H9 (cell line): ENCODE measurements around the gene SLC16A7. TPM values are rescaled to one million over a fixed set of nuclear protein-coding genes. Genes with fewer than 3 reads are reported as not detected.

Experiments used
- DNase-seq: peaks from one replicate; pipeline ENCODE4 v3.0.0-alpha.2; 2017
- H2AFZ ChIP-seq: one replicate; pipeline ENCODE4 v1.6.1; 2013; ENCODE audit warnings: mild to moderate bottlenecking, low read length, control low read depth, moderate library complexity
- H2AK5ac ChIP-seq: 2 replicates; pipeline ENCODE4 v1.6.1; 2013; ENCODE audit warnings: low read length, control low read depth, mixed read lengths; ENCODE audit not compliant: insufficient read length
- H2BK120ac ChIP-seq: one replicate; pipeline ENCODE4 v1.6.1; 2013; ENCODE audit warnings: low read depth, mild to moderate bottlenecking, low read length, control low read depth, inconsistent platforms; ENCODE audit not compliant: poor library complexity, severe bottlenecking
- H2BK12ac ChIP-seq: 2 replicates; pipeline ENCODE4 v1.6.1; 2013; ENCODE audit warnings: low read length, control low read depth, mixed read lengths, low read depth; ENCODE audit not compliant: insufficient read length
- H2BK15ac ChIP-seq: 2 replicates; pipeline ENCODE4 v1.6.1; 2013; ENCODE audit warnings: low read depth, low read length, control low read depth
- H2BK20ac ChIP-seq: one replicate; pipeline ENCODE4 v1.6.1; 2013; ENCODE audit warnings: low read depth, mild to moderate bottlenecking, low read length, control low read depth, inconsistent platforms; ENCODE audit not compliant: poor library complexity, severe bottlenecking
- H2BK5ac ChIP-seq: 2 replicates; pipeline ENCODE4 v1.6.1; 2013; ENCODE audit warnings: low read length, control low read depth, mixed read lengths; ENCODE audit not compliant: insufficient read length
- H3K14ac ChIP-seq: 2 replicates; pipeline ENCODE4 v1.6.1; 2013; ENCODE audit warnings: low read length, control low read depth; ENCODE audit not compliant: insufficient read depth
- H3K18ac ChIP-seq: 2 replicates; pipeline ENCODE4 v1.6.1; 2013; ENCODE audit warnings: low read depth, mild to moderate bottlenecking, mixed read lengths, low read length, control low read depth; ENCODE audit not compliant: insufficient read length
- H3K23ac ChIP-seq: 2 replicates; pipeline ENCODE4 v1.6.1; 2013; ENCODE audit warnings: low read length, control low read depth, mixed read lengths, low read depth; ENCODE audit not compliant: insufficient read length
- H3K23me2 ChIP-seq: 2 replicates; pipeline ENCODE4 v1.6.1; 2013; ENCODE audit warnings: low read depth, mild to moderate bottlenecking, mixed read lengths, low read length, control low read depth; ENCODE audit not compliant: insufficient read length, poor library complexity, severe bottlenecking
- H3K27ac ChIP-seq: 2 replicates; pipeline ENCODE4 v1.5.1; 2013; ENCODE audit warnings: low read length, control low read depth, mixed read lengths, low read depth; ENCODE audit not compliant: insufficient read length
- H3K27me3 ChIP-seq: 2 replicates; pipeline ENCODE4 v1.6.1; 2013; ENCODE audit warnings: low read length, control low read depth, inconsistent platforms; ENCODE audit not compliant: insufficient read depth
- H3K4ac ChIP-seq: 2 replicates; pipeline ENCODE4 v1.6.1; 2013; ENCODE audit warnings: low read depth, mild to moderate bottlenecking, control low read depth, inconsistent platforms, low read length, moderate library complexity
- H3K4me1 ChIP-seq: 2 replicates; pipeline ENCODE4 v1.6.1; 2013; ENCODE audit warnings: low read length, control low read depth, inconsistent platforms; ENCODE audit not compliant: insufficient read depth
- H3K4me2 ChIP-seq: 2 replicates; pipeline ENCODE4 v1.6.1; 2013; ENCODE audit warnings: low read length, control low read depth, mixed read lengths; ENCODE audit not compliant: insufficient read length, insufficient read depth
- H3K56ac ChIP-seq: 2 replicates; pipeline ENCODE4 v1.6.1; 2013; ENCODE audit warnings: low read depth, mild to moderate bottlenecking, mixed read lengths, low read length, control low read depth; ENCODE audit not compliant: insufficient read length
- H3K79me1 ChIP-seq: 2 replicates; pipeline ENCODE4 v1.6.1; 2013; ENCODE audit warnings: low read depth, mild to moderate bottlenecking, moderate library complexity, low read length, control low read depth, inconsistent platforms; ENCODE audit not compliant: insufficient read depth, poor library complexity, severe bottlenecking
- H3K79me2 ChIP-seq: 2 replicates; pipeline ENCODE4 v1.6.1; 2013; ENCODE audit warnings: low read length, control low read depth, inconsistent platforms; ENCODE audit not compliant: insufficient read depth
- H3K9ac ChIP-seq: 2 replicates; pipeline ENCODE4 v1.6.1; 2013; ENCODE audit warnings: low read length, control low read depth, mixed read lengths; ENCODE audit not compliant: insufficient read length; ENCODE audit errors: extremely low read depth
- H3K9me3 ChIP-seq: one replicate; pipeline ENCODE4 v1.6.1; 2013; ENCODE audit warnings: low read depth, low read length, inconsistent platforms; ENCODE audit not compliant: control insufficient read depth
- H3T11ph ChIP-seq: one replicate; pipeline ENCODE4 v1.6.1; 2013; ENCODE audit warnings: mild to moderate bottlenecking, low read length, control low read depth, inconsistent platforms
- H4K20me1 ChIP-seq: one replicate; pipeline ENCODE4 v1.6.1; 2013; ENCODE audit not compliant: control insufficient read depth, insufficient read length, insufficient read depth
- H4K5ac ChIP-seq: 2 replicates; pipeline ENCODE4 v1.6.1; 2013; ENCODE audit warnings: low read depth, mild to moderate bottlenecking, mixed read lengths, low read length, control low read depth; ENCODE audit not compliant: insufficient read length
- H4K8ac ChIP-seq: replicated peaks from 2 replicates; pipeline ENCODE4 v1.6.1; 2013; ENCODE audit warnings: low read length, control low read depth, mixed read lengths, low read depth; ENCODE audit not compliant: insufficient read length
- H4K91ac ChIP-seq: 2 replicates; pipeline ENCODE4 v1.6.1; 2013; ENCODE audit warnings: low read depth, mild to moderate bottlenecking, moderate library complexity, mixed read lengths, low read length, control low read depth; ENCODE audit not compliant: insufficient read length
- H3K27ac Mint-ChIP-seq, 3 experiments: 2 replicates in 2 of 3; 3 replicates in 1 of 3; pipeline ENCODE4 v1.8.0; 2020 to 2021; ENCODE audit warnings: mixed read lengths in 3 of 3, mild to moderate bottlenecking in 1 of 3, moderate library complexity in 1 of 3
- H3K27me3 Mint-ChIP-seq: 2 replicates; pipeline ENCODE4 v1.8.0; 2021; ENCODE audit warnings: low read depth, mild to moderate bottlenecking, moderate library complexity, mixed read lengths
- H3K36me3 Mint-ChIP-seq, 3 experiments: 2 replicates in 2 of 3; 3 replicates in 1 of 3; pipeline ENCODE4 v1.8.0; 2020 to 2021; ENCODE audit warnings: low read depth in 3 of 3, mixed read lengths in 3 of 3; ENCODE audit not compliant: insufficient read depth in 1 of 3
- H3K4me1 Mint-ChIP-seq, 2 experiments: 2 replicates each; pipeline ENCODE4 v1.8.0; 2020; ENCODE audit warnings: mixed read lengths in 2 of 2
- H3K4me3 Mint-ChIP-seq, 2 experiments: 2 replicates in 1 of 2; 3 replicates in 1 of 2; pipeline ENCODE4 v1.8.0; 2020 to 2021; ENCODE audit warnings: mild to moderate bottlenecking in 2 of 2, mixed read lengths in 2 of 2, moderate library complexity in 1 of 2
- H3K9me3 Mint-ChIP-seq, 2 experiments: 2 replicates in 1 of 2; 3 replicates in 1 of 2; pipeline ENCODE4 v1.8.0; 2020; ENCODE audit warnings: mild to moderate bottlenecking in 2 of 2, mixed read lengths in 2 of 2, moderate library complexity in 1 of 2
- WGBS: extraction: QIAGEN DNeasy Blood & Tissue Kit; methylation state at CpG from one replicate; pipeline ENCODE4 v1.1.7; 2013; ENCODE audit warnings: missing lambda C conversion rate, low lambda C conversion rate, mixed read lengths; ENCODE audit not compliant: insufficient read length; ENCODE audit errors: extremely low coverage; 5-methylcytosine and 5-hydroxymethylcytosine counted together
- total RNA-seq: library from RNA; stranded (reverse); gene quantifications from 2 replicates; pipeline ENCODE4 v1.2.1, GENCODE V29; 2021
- TF ChIP-seq, protein P1 (sequence below): fragments of 200-600 bp; sonication (generic); conservative IDR thresholded peaks from 3 replicates; pipeline ENCODE4 v1.8.0; 2021; ENCODE audit warnings: antibody characterized with exemption, mild to moderate bottlenecking

The SLC16A7 gene
- total RNA-seq, 1 experiment from 2014 or later, result 2.2 TPM

DNA sequence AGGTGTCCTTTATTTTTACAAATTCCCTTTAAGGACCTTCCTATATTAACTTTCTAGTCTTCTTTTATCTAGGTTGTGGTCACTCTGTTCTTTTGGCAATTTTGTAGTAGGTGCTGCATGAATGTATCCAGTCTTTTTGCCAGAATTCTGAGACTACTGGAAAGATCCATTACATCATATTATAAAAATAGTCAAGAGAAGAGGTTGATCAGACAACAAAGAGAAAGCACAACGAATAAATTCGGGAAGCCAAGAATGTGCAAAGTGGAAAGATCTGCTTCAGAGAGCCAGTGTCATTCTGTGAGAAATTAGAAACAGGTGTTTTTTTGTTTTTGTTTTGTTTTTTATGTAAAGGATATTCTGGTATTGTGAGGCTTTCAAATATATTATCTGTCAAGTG, 15.8 kb upstream of the SLC16A7 start:
- Mint-ChIP-seq H3K27ac (no peak overlapping the region), H3K36me3 (no peaks in the 10 kb centered on the region), H3K9me3 (no peaks in the 10 kb centered on the region), H3K27me3 (no peaks in the 10 kb centered on the region), H3K4me3 (no peak overlapping the region), H3K4me1 (no peaks in the 10 kb centered on the region)
- Histone ChIP-seq H3K14ac (no peak overlapping the region), H3K4ac (no peak overlapping the region), H3K56ac (no peak overlapping the region), H3K23me2 (no peaks in the 10 kb centered on the region), H4K20me1 (no peaks in the 10 kb centered on the region), H4K8ac (no peak overlapping the region), H3K4me2 (no peak overlapping the region), H3K79me2 (no peaks in the 10 kb centered on the region), H3K9ac (no peak overlapping the region), H2BK15ac (no peak overlapping the region), H3K79me1 (no peaks in the 10 kb centered on the region), H4K91ac (no peak overlapping the region), H3K27ac (no peak overlapping the region), H2AFZ (no peak overlapping the region), H3T11ph (no peak overlapping the region), H2BK5ac (no peak overlapping the region), H3K9me3 (no peaks in the 10 kb centered on the region), H3K18ac (no peak overlapping the region), H2BK120ac (no peak overlapping the region), H2BK12ac (no peak overlapping the region), H3K4me1 (no peaks in the 10 kb centered on the region), H3K23ac (no peak overlapping the region), H4K5ac (no peak overlapping the region), H3K27me3 (no peaks in the 10 kb centered on the region), H2AK5ac (no peak overlapping the region), H2BK20ac (no peak overlapping the region)
- no CpG with 5 or more reads among the region's 2 CpGs for WGBS
- DNase-seq, result no peak
- TF ChIP-seq, protein P1, sequence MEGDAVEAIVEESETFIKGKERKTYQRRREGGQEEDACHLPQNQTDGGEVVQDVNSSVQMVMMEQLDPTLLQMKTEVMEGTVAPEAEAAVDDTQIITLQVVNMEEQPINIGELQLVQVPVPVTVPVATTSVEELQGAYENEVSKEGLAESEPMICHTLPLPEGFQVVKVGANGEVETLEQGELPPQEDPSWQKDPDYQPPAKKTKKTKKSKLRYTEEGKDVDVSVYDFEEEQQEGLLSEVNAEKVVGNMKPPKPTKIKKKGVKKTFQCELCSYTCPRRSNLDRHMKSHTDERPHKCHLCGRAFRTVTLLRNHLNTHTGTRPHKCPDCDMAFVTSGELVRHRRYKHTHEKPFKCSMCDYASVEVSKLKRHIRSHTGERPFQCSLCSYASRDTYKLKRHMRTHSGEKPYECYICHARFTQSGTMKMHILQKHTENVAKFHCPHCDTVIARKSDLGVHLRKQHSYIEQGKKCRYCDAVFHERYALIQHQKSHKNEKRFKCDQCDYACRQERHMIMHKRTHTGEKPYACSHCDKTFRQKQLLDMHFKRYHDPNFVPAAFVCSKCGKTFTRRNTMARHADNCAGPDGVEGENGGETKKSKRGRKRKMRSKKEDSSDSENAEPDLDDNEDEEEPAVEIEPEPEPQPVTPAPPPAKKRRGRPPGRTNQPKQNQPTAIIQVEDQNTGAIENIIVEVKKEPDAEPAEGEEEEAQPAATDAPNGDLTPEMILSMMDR, result no peak
